ENCODE results near the gene REXO5.

The REXO5 gene

GRCh38 chr16:20889625-20890275 lies 83.4 kb downstream of the REXO5 start:
- Histone ChIP-seq H3K9me3 (replicated peaks; ENCODE audit: insufficient read depth, low read length) (no peaks in the 10 kb centered on the region), H3K4me3 (ENCODE audit: low read length) (no peak overlapping the region), H3K4me2 (ENCODE audit: low read depth, low read length) (no peak overlapping the region), H4K20me1 (ENCODE audit: insufficient read depth, low read length) (no peaks in the 10 kb centered on the region), H3K36me3 (replicated peaks; ENCODE audit: insufficient read depth, low read length) (no peaks in the 10 kb centered on the region), H3K9me2 (replicated peaks; ENCODE audit: insufficient read depth, low read length) (no peaks in the 10 kb centered on the region), H2AFZ (ENCODE audit: low read length) (no peak overlapping the region), H3K27ac (ENCODE audit: low read length) (no peak overlapping the region), H3F3A (ENCODE audit: insufficient read depth, low read length) (no peaks in the 10 kb centered on the region), H3K9ac (ENCODE audit: low read length) (no peak overlapping the region), H3K27me3 (replicated peaks; ENCODE audit: insufficient read depth, low read length) (no peaks in the 10 kb centered on the region), H3K4me1 (ENCODE audit: low read length) (no peaks in the 10 kb centered on the region), H3K79me2 (ENCODE audit: low read length) (no peaks in the 10 kb centered on the region; the same call in 1 of the 2 replicates)
- DNase-seq, result no peak
- no peak for TF ChIP-seq EZH2phosphoT487 (IDR thresholded peaks at IDR 0.05; ENCODE audit: low read length)
- TF ChIP-seq CTCF (IDR thresholded peaks at IDR 0.05; ENCODE audit: low read length), result no peak
- TF ChIP-seq EZH2 (optimal IDR thresholded peaks at IDR 0.05; ENCODE audit: low read depth, low read length), result no peak

- no peaks in the 10 kb centered on the region for H3F3A ChIP-seq (ENCODE audit: insufficient read depth, low read length)
- H3K4me1 ChIP-seq (ENCODE audit: low read length), result no peaks in the 10 kb centered on the region
- H4K20me1 ChIP-seq (ENCODE audit: insufficient read depth, low read length), result no peaks in the 10 kb centered on the region
- H3K27ac ChIP-seq (ENCODE audit: low read length), result no peak overlapping the region
- H3K9ac ChIP-seq (ENCODE audit: low read length), result no peak overlapping the region
- H3K79me2 ChIP-seq (ENCODE audit: low read length), result peaks cover 22% of the 10 kb centered on the region
- H3K9me3 ChIP-seq (replicated peaks; ENCODE audit: insufficient read depth, low read length), result no peaks in the 10 kb centered on the region
- DNase-seq, result no peak
- no peak overlapping the region for H3K4me2 ChIP-seq (ENCODE audit: low read depth, low read length)
- no peak overlapping the region for H2AFZ ChIP-seq (ENCODE audit: low read length)
- TF ChIP-seq CTCF (IDR thresholded peaks at IDR 0.05; ENCODE audit: low read length) (no peak), EZH2 (optimal IDR thresholded peaks at IDR 0.05; ENCODE audit: low read depth, low read length) (no peak), EZH2phosphoT487 (IDR thresholded peaks at IDR 0.05; ENCODE audit: low read length) (no peak)
- H3K9me2 ChIP-seq (replicated peaks; ENCODE audit: insufficient read depth, low read length), result no peaks in the 10 kb centered on the region
- no peaks in the 10 kb centered on the region for H3K36me3 ChIP-seq (replicated peaks; ENCODE audit: insufficient read depth, low read length)
- no peak overlapping the region for H3K4me3 ChIP-seq (ENCODE audit: low read length)
- no peaks in the 10 kb centered on the region for H3K27me3 ChIP-seq (replicated peaks; ENCODE audit: insufficient read depth, low read length)
Measured at GRCh38 chr16:20894388-20894787, 88.1 kb downstream of the REXO5 start.

GRCh38 chr16:20897253-20897897 lies 91.0 kb downstream of the REXO5 start:
- Histone ChIP-seq H3K9me2 (replicated peaks; ENCODE audit: insufficient read depth, low read length) (no peaks in the 10 kb centered on the region), H3K36me3 (replicated peaks; ENCODE audit: insufficient read depth, low read length) (no peaks in the 10 kb centered on the region), H3K79me2 (ENCODE audit: low read length) (peaks cover 44% of the 10 kb centered on the region), H3K9me3 (replicated peaks; ENCODE audit: insufficient read depth, low read length) (no peaks in the 10 kb centered on the region), H3F3A (ENCODE audit: insufficient read depth, low read length) (no peaks in the 10 kb centered on the region), H3K4me3 (ENCODE audit: low read length) (no peak overlapping the region), H3K27ac (ENCODE audit: low read length) (no peak overlapping the region), H3K9ac (ENCODE audit: low read length) (no peak overlapping the region), H3K4me1 (ENCODE audit: low read length) (peaks cover 2% of the 10 kb centered on the region; the same call in 1 of the 2 replicates), H4K20me1 (ENCODE audit: insufficient read depth, low read length) (no peaks in the 10 kb centered on the region), H2AFZ (ENCODE audit: low read length) (no peak overlapping the region), H3K4me2 (ENCODE audit: low read depth, low read length) (no peak overlapping the region), H3K27me3 (replicated peaks; ENCODE audit: insufficient read depth, low read length) (no peaks in the 10 kb centered on the region)
- no peak for DNase-seq
- no peak for TF ChIP-seq EZH2 (optimal IDR thresholded peaks at IDR 0.05; ENCODE audit: low read depth, low read length)
- no peak for TF ChIP-seq CTCF (IDR thresholded peaks at IDR 0.05; ENCODE audit: low read length)
- TF ChIP-seq EZH2phosphoT487 (IDR thresholded peaks at IDR 0.05; ENCODE audit: low read length), result no peak

Measured in MM.1S (cell line).